Liver (tissue), 9 donors: ENCODE measurements around the gene LINC01488. TPM values are rescaled to one million over a fixed set of nuclear protein-coding genes. Genes with fewer than 3 reads are reported as not detected.

Experiments
- DNase-seq: peaks from one replicate; pipeline ENCODE4 v3.0.0-alpha.2; 2017; ENCODE audit warnings: low spot score
- H3K27ac ChIP-seq, 2 donors: one replicate each; pipeline ENCODE4 v1.7.0; 2013; ENCODE audit warnings: inconsistent platforms in 2 of 2, low read length in 2 of 2, control low read depth in 1 of 2, low read depth in 1 of 2, mild to moderate bottlenecking in 1 of 2
- H3K27me3 ChIP-seq, 4 donors: one replicate each; pipeline versions ENCODE4 v1.6.1 to v1.7.0; 2013; ENCODE audit warnings: low read length in 3 of 4, inconsistent platforms in 1 of 4, mild to moderate bottlenecking in 1 of 4, moderate library complexity in 1 of 4; ENCODE audit not compliant: control insufficient read depth in 4 of 4, insufficient read depth in 4 of 4
- H3K36me3 ChIP-seq, 4 donors: one replicate each; pipeline versions ENCODE4 v1.6.1 to v1.7.0; 2013; ENCODE audit warnings: low read length in 3 of 4, mild to moderate bottlenecking in 3 of 4, low read depth in 1 of 4, moderate library complexity in 1 of 4; ENCODE audit not compliant: control insufficient read depth in 4 of 4, insufficient read depth in 3 of 4
- H3K4me1 ChIP-seq, 4 donors: one replicate each; pipeline versions ENCODE4 v1.6.1 to v1.7.0; 2013; ENCODE audit warnings: low read length in 3 of 4, mild to moderate bottlenecking in 3 of 4, moderate library complexity in 1 of 4; ENCODE audit not compliant: control insufficient read depth in 4 of 4, insufficient read depth in 4 of 4
- H3K4me3 ChIP-seq, 3 donors: one replicate each; pipeline versions ENCODE4 v1.6.1 to v1.7.0; 2013; ENCODE audit warnings: low read length in 3 of 3, control low read depth in 1 of 3, low read depth in 1 of 3, mild to moderate bottlenecking in 1 of 3
- H3K9ac ChIP-seq, 2 donors: one replicate each; pipeline ENCODE4 v1.7.0; 2013; ENCODE audit warnings: low read length in 2 of 2, mild to moderate bottlenecking in 2 of 2, moderate library complexity in 2 of 2, control low read depth in 1 of 2, low read depth in 1 of 2
- H3K9me3 ChIP-seq, 4 donors: one replicate each; pipeline versions ENCODE4 v1.6.1 to v1.7.0; 2013; ENCODE audit warnings: low read length in 3 of 4; ENCODE audit not compliant: control insufficient read depth in 4 of 4
- ATF3 ChIP-seq: IDR thresholded peaks from 2 replicates; pipeline ENCODE4 v1.6.1; 2016; ENCODE audit warnings: antibody characterized with exemption
- CTCF ChIP-seq: fragments of 150-350 bp; IDR thresholded peaks from 2 replicates; pipeline ENCODE4 v1.5.1; 2017; ENCODE audit warnings: improper control_type of control experiment, low read depth, low read length; ENCODE audit not compliant: missing input control
- EGR1 ChIP-seq, 2 donors: IDR thresholded peaks; 2 replicates each; pipeline ENCODE4 v1.6.1; 2016 to 2018; ENCODE audit warnings: antibody characterized with exemption in 2 of 2, low read depth in 2 of 2
- FOXA1 ChIP-seq: IDR thresholded peaks from 2 replicates; pipeline ENCODE4 v1.6.1; 2016; ENCODE audit warnings: antibody characterized with exemption
- FOXA2 ChIP-seq: IDR thresholded peaks from 2 replicates; pipeline ENCODE4 v1.6.1; 2016; ENCODE audit warnings: antibody characterized with exemption
- GABPA ChIP-seq, 2 donors: IDR thresholded peaks in 1 of 2; conservative IDR thresholded peaks in 1 of 2; 2 replicates each; pipeline ENCODE4 v1.6.1; 2016; ENCODE audit warnings: antibody characterized with exemption in 2 of 2, mild to moderate bottlenecking in 1 of 2, moderate library complexity in 1 of 2
- HNF4A ChIP-seq, 2 donors: conservative IDR thresholded peaks; 2 replicates each; pipeline ENCODE4 v1.6.1; 2016; ENCODE audit warnings: antibody characterized with exemption in 2 of 2, mild to moderate bottlenecking in 2 of 2
- HNF4G ChIP-seq: IDR thresholded peaks from 2 replicates; pipeline ENCODE4 v1.6.1; 2016; ENCODE audit warnings: antibody characterized with exemption
- JUND ChIP-seq, 2 donors: IDR thresholded peaks; 2 replicates each; pipeline ENCODE4 v1.6.1; 2016; ENCODE audit warnings: antibody characterized with exemption in 2 of 2
- NR2F2 ChIP-seq: IDR thresholded peaks from 2 replicates; pipeline ENCODE4 v1.6.1; 2016; ENCODE audit warnings: antibody characterized with exemption
- RAD21 ChIP-seq, 2 donors: IDR thresholded peaks; 2 replicates each; pipeline ENCODE4 v1.6.1; 2016; ENCODE audit warnings: antibody characterized with exemption in 2 of 2, mild to moderate bottlenecking in 2 of 2
- REST ChIP-seq: IDR thresholded peaks from 2 replicates; pipeline ENCODE4 v1.6.1; 2016; ENCODE audit warnings: antibody characterized with exemption, mild to moderate bottlenecking
- RXRA ChIP-seq, 2 donors: IDR thresholded peaks; 2 replicates each; pipeline ENCODE4 v1.6.1; 2017 to 2018; ENCODE audit warnings: antibody characterized with exemption in 2 of 2, mild to moderate bottlenecking in 1 of 2
- SP1 ChIP-seq: IDR thresholded peaks from 2 replicates; pipeline ENCODE4 v1.6.1; 2018; ENCODE audit warnings: antibody characterized with exemption, mild to moderate bottlenecking
- TAF1 ChIP-seq: conservative IDR thresholded peaks from 2 replicates; pipeline ENCODE4 v1.6.1; 2016; ENCODE audit warnings: antibody characterized with exemption, mild to moderate bottlenecking
- YY1 ChIP-seq: IDR thresholded peaks from 2 replicates; pipeline ENCODE4 v1.6.1; 2016; ENCODE audit warnings: antibody characterized with exemption, mild to moderate bottlenecking
- WGBS: extraction: QIAGEN DNeasy Blood & Tissue Kit; methylation state at CpG from one replicate; pipeline ENCODE4 v1.1.7; 2013; 5-methylcytosine and 5-hydroxymethylcytosine counted together
- polyA plus RNA-seq, 2 donors: library from polyadenylated mRNA; stranded (reverse) in 1 of 2; unstranded in 1 of 2; fragments of 200-250 nt in 1 of 2; fragments of >200 nt in 1 of 2; fragmentation: Nextera tagmentation in 1 of 2; extraction: Ambion mirVana in 1 of 2; gene quantifications; one replicate each; pipeline versions ENCODE4 v1.2.1 to v1.2.3, GENCODE V29; 2013 to 2015
- total RNA-seq, 2 donors: library from RNA; depleted of rRNA; stranded (reverse); fragments of >200 nt; gene quantifications; one replicate each; pipeline ENCODE4 v1.2.3, GENCODE V29; 2014
- TF ChIP-seq, protein P1 (sequence below): IDR thresholded peaks from 2 replicates; pipeline ENCODE4 v1.6.1; 2016; ENCODE audit warnings: antibody characterized with exemption
- TF ChIP-seq, protein P2 (sequence below): IDR thresholded peaks from 2 replicates; pipeline ENCODE4 v1.6.1; 2016; ENCODE audit warnings: antibody characterized with exemption
- donor health status: healthy.
- donor health status: healthy.
- donor health status: healthy.
- donor health status: healthy.
- donor health status: healthy.

Gene LINC01488
- total and polyA plus RNA-seq, 4 donors = 0.05 to 2.3 (median 0.60) TPM

DNA sequence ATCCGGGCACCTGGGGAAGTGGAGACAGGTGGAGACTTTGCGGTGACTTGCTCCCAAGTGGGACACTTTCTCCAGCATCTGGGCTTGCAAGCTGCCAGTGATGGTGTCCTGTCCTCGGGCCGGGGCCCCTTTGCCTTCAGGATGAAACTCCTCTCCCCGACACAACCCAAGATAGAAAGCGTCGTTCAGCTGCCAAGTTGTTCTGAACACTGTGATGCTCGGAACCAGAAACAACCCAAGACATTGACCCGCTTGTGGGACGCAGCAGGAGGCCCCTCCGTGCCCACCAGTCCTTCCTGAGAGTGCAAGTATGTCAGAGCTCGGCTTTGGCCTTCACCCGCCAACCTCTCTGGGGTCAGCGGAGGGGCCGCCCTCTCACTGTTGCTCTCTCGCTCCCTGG is 31.3 kb downstream of the LINC01488 start:
- H3K27ac ChIP-seq = no peak overlapping the region
- TF ChIP-seq ATF3 (no peak), SP1 (no peak)
- TF ChIP-seq, protein P1, sequence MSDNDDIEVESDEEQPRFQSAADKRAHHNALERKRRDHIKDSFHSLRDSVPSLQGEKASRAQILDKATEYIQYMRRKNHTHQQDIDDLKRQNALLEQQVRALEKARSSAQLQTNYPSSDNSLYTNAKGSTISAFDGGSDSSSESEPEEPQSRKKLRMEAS = no peak
- no peak for DNase-seq
- H3K4me1 ChIP-seq = no peaks in the 10 kb centered on the region
- H3K27me3 ChIP-seq = no peaks in the 10 kb centered on the region
- WGBS = 92% methylated on average over 16 of the region's 16 CpGs
- H3K4me3 ChIP-seq = no peak overlapping the region
- peaks cover 0 to 1% (median 0%) of the 10 kb centered on the region in 4 donors for H3K9me3 ChIP-seq
- no peak overlapping the region for H3K9ac ChIP-seq
- H3K36me3 ChIP-seq = no peaks in the 10 kb centered on the region

DNA sequence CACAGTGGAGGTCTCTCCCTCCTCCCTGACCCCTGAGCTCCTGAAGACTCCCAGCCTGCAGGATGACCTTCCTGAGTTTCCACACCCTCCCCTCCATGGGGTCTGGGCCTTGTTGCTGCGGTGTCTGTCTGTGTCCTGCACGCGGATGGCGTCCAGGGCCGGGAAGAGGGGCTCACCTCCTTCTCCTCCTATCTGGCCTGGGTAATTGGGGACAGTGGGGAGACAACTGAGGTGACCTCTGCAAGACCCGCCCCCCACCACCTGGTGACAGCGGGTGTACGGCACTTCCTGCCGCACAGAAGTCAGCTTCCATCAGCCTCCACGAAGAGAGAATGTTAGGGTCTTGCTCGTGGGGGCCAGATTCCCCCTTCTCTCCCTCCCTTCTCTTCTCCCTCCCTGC is 31.7 kb downstream of the LINC01488 start:
- Histone ChIP-seq H3K27me3 (no peaks in the 10 kb centered on the region), H3K27ac (no peak overlapping the region), H3K9ac (no peak overlapping the region), H3K36me3 (no peaks in the 10 kb centered on the region), H3K4me3 (no peak overlapping the region), H3K9me3 (peaks cover 0 to 1% (median 0%) of the 10 kb centered on the region in 4 donors), H3K4me1 (no peaks in the 10 kb centered on the region)
- 94% methylated on average over 11 of the region's 11 CpGs for WGBS
- no peak for TF ChIP-seq RAD21 (IDR thresholded peaks at IDR 0.05)
- TF ChIP-seq FOXA1 = no peak
- TF ChIP-seq, protein P2, sequence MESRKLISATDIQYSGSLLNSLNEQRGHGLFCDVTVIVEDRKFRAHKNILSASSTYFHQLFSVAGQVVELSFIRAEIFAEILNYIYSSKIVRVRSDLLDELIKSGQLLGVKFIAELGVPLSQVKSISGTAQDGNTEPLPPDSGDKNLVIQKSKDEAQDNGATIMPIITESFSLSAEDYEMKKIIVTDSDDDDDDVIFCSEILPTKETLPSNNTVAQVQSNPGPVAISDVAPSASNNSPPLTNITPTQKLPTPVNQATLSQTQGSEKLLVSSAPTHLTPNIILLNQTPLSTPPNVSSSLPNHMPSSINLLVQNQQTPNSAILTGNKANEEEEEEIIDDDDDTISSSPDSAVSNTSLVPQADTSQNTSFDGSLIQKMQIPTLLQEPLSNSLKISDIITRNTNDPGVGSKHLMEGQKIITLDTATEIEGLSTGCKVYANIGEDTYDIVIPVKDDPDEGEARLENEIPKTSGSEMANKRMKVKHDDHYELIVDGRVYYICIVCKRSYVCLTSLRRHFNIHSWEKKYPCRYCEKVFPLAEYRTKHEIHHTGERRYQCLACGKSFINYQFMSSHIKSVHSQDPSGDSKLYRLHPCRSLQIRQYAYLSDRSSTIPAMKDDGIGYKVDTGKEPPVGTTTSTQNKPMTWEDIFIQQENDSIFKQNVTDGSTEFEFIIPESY = no peak
- no peak for TF ChIP-seq HNF4G
- TF ChIP-seq NR2F2 = no peak
- TF ChIP-seq CTCF = no peak
- TF ChIP-seq GABPA (IDR thresholded peaks at IDR 0.05 in 1 of 2, conservative IDR thresholded peaks at IDR 0.05 in 1 of 2) = no peak
- TF ChIP-seq HNF4A (conservative IDR thresholded peaks at IDR 0.05) = no peak
- TF ChIP-seq REST = no peak
- TF ChIP-seq ATF3 = no peak
- TF ChIP-seq YY1 = no peak
- TF ChIP-seq, protein P1 = no peak
- no peak for TF ChIP-seq SP1
- no peak for TF ChIP-seq RXRA (IDR thresholded peaks at IDR 0.05)
- TF ChIP-seq EGR1 (IDR thresholded peaks at IDR 0.05; ENCODE audit: low read depth in 2 of 2) = no peak
- no peak for TF ChIP-seq TAF1
- TF ChIP-seq JUND (IDR thresholded peaks at IDR 0.05) = no peak
- no peak for TF ChIP-seq FOXA2
- no peak for DNase-seq
